ENCODE measurements around the gene AFF3.

- TF ChIP-seq CTCF (IDR thresholded peaks at IDR 0.05): no peak
- no peak for TF ChIP-seq POLR2A (IDR thresholded peaks at IDR 0.05)
Observed at GRCh38 chr2:99797475-99797874, 344.9 kb downstream of the AFF3 start.

Measured in lower leg skin (tissue), 3 donors.